Measurements from ENCODE around the gene PCNX2. TPM values are rescaled to one million over a fixed set of nuclear protein-coding genes. Genes with fewer than 3 reads are reported as not detected.

Gene PCNX2
- total RNA-seq, 2 donors from 2014 or later: 8.1 to 9.0 TPM

DNA sequence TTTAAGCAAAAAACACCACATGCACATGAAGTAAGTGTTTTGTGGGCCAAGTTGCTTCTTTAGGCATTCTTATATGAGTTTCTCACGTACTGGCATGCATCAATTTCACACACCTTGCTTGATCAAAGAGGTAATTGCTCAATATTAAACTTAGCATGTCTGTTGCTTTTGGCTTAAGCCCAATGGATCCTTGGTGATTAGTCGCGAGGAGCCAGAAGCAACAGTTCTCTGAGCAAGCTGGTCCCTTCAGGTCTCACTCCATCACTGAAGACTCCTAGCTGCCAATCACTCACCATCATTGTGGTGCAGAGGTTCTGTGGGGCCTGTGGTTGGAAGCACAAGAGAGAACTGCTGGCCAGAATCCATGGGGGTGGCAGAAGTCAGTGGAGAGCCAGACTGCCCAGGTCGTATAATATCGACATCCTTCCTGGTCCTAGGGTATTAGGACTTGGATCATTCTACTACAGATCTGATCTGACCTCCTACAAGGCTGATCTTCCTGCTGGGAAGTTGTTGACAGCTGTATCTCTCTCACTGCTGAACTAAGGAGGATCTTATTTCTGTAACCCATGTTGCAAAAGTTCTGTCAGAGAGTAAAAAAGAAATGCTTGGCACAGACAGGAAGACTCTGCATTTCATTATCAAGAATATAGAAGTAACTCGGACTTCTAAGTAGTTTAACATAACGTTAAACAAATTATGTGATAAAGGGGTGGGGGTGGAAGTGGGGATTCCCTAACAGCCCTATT lies 204.6 kb downstream of the PCNX2 start:
- Histone ChIP-seq H3K9me3 (no peaks in the 10 kb centered on the region), H3K27me3 (no peaks in the 10 kb centered on the region), H3K27ac (no peak overlapping the region), H3K4me1 (peaks cover 0 to 14% of the 10 kb centered on the region in 2 donors), H3K4me3 (no peak overlapping the region), H3K36me3 (no peaks in the 10 kb centered on the region)
- no peak for TF ChIP-seq CTCF (IDR thresholded peaks at IDR 0.05)
- DNase-seq (ENCODE audit: low spot score): no peak

GRCh38 chr1:233089251-233089650 lies 206.3 kb downstream of the PCNX2 start:
- no peak for DNase-seq (ENCODE audit: low spot score)
- Histone ChIP-seq H3K36me3 (no peaks in the 10 kb centered on the region), H3K27ac (no peak overlapping the region), H3K27me3 (no peaks in the 10 kb centered on the region), H3K4me3 (no peak overlapping the region), H3K9me3 (no peaks in the 10 kb centered on the region), H3K4me1 (peaks cover 0 to 9% of the 10 kb centered on the region in 2 donors)
- TF ChIP-seq CTCF (IDR thresholded peaks at IDR 0.05): no peak

DNA sequence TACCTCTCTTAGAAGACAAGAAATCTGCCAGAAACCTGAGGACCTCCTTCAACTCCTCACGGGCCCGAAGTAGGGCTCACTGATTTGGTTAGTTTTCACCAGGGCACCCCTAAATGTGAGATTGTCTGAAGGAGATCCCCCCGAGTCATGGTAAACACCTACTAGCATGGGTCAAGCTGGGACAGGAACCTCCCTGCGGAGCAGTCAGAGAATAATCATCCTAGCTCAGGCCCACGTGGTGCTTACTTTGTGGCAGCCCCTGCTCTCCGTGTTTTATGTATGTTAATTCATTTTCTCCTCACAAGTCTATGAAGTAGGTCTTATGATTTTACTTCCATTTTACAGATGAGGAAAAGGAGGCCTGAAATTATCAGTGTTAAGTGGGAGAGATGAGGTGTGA lies 206.9 kb downstream of the PCNX2 start:
- Histone ChIP-seq H3K4me1 (peaks cover 0 to 3% of the 10 kb centered on the region in 2 donors), H3K4me3 (no peak overlapping the region), H3K27ac (no peak overlapping the region), H3K36me3 (no peaks in the 10 kb centered on the region), H3K27me3 (no peaks in the 10 kb centered on the region), H3K9me3 (no peaks in the 10 kb centered on the region)
- TF ChIP-seq CTCF (IDR thresholded peaks at IDR 0.05): no peak
- DNase-seq (ENCODE audit: low spot score): no peak

GRCh38 chr1:233086961-233087881 lies 208.3 kb downstream of the PCNX2 start:
- Histone ChIP-seq H3K27me3 (no peaks in the 10 kb centered on the region), H3K36me3 (no peaks in the 10 kb centered on the region), H3K9me3 (no peaks in the 10 kb centered on the region), H3K27ac (peak overlapping the region in 1 of 2 donors; percentile 13), H3K4me1 (peaks cover 0 to 3% of the 10 kb centered on the region in 2 donors), H3K4me3 (no peak overlapping the region)
- TF ChIP-seq CTCF (IDR thresholded peaks at IDR 0.05): no peak
- DNase-seq (ENCODE audit: low spot score): no peak

GRCh38 chr1:233085566-233085965 lies 210.0 kb downstream of the PCNX2 start:
- Histone ChIP-seq H3K4me3 (no peak overlapping the region), H3K4me1 (peaks cover 0 to 7% of the 10 kb centered on the region in 2 donors), H3K9me3 (no peaks in the 10 kb centered on the region), H3K27ac (no peak overlapping the region), H3K36me3 (no peaks in the 10 kb centered on the region), H3K27me3 (no peaks in the 10 kb centered on the region)
- DNase-seq (ENCODE audit: low spot score): no peak
- no peak for TF ChIP-seq CTCF (IDR thresholded peaks at IDR 0.05)

Data from right atrium auricular region (tissue), 2 donors.